HG03196 (cell line): ENCODE data around the gene CAPN14.

Source experiments
- ATAC-seq: cut with Tn5 transposase; IDR thresholded peaks from one replicate; pipeline ENCODE4 v1.9.1; 2021; ENCODE audit not compliant: unreplicated experiment

The CAPN14 gene

DNA sequence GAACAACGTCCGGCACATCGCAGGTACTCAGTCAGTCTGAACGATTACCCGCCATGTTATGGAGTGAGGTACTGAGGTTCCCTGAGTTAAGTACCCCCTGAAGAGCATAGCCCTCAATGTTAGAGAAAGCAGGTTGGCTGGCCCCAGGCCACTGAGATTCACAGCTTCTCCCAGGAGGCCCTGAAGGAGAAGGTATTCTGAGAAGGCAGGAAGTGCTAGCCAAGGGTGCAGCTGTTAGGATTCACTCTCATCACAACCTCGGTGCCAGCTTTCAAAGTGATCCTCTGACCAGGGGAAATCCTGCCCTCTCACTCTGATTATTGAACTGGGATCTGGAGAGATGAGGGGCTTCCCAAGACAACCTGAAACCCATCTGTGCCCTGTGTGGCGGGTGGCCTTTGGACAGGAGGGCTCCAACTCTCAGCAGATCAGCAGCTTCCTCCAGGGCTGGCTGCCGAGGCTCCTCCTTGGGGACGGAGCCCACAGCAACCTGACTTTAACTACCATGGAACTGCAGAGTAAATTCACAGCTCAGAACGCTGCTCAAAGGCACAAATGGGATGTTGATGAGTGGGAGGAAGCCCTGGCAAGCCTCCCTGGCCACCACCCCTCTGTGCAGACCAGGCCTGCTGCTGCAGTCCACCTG is 24.4 kb upstream of the CAPN14 start:
- ATAC-seq: no peak

GRCh38 chr2:31240381-31241365 is 23.4 kb upstream of the CAPN14 start:
- ATAC-seq: no peak

DNA sequence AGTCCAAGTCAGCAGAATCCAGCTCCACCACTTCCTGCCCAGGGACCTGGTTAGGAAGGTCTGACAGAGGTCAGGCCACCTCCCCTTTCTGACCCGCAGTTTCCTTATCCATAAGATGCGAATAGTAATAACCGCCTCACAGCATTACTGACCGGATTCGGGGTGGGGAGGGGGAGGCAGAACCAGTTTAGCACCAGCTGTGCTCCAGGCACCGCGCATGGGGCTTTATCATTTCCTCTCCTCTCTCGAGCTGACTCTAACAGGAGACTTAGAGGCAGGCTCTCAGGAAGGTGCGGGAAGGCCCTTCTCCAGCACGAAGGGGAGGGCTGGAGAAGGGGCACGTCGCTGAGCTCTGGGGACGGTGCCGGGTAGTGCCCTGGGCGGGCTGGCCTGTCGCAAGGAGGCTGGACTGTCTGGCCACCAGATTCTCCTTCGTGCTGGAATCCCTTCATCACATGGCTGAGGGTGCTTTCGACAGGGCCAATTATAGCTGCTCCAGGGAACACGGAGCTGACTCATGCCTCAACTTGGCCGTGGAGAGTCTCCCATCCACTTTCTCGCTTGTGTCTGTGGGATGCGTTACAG is 22.4 kb upstream of the CAPN14 start:
- no peak for ATAC-seq

DNA sequence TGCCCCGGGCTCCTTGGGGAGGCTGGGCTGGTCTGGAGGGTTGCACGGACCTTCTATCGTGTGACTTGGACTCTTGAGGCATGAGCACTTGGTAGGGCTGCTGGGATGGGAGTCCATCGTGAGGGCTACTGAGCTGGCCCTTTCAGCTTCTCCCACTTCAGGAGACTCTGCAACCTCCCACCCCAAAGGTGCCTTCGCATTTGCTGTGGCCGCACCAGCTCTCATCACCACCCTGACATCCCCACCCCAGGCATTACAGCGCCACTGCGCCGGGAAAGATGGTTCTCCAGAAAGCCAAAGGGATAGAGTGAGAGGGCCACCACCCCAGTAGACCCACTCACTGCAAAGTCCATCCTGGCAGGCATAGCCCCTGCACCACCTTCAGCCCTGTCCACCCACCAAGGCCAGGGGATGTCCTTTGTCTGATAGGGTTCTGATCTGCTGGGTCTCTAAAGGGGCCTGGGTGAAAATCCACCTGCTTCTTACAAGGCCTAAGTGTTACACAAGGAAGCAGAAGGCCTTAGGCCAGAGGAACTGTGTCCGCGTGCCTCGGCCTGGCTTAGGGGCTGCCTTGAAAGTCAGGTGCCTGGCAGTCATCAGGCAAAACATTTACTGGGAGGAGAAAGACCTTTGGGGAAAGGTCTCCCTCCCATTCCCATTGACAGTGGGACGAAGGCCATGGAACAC is 21.7 kb upstream of the CAPN14 start:
- ATAC-seq: no peak

GRCh38 chr2:31238126-31238905 is 21.0 kb upstream of the CAPN14 start:
- no peak for ATAC-seq

DNA sequence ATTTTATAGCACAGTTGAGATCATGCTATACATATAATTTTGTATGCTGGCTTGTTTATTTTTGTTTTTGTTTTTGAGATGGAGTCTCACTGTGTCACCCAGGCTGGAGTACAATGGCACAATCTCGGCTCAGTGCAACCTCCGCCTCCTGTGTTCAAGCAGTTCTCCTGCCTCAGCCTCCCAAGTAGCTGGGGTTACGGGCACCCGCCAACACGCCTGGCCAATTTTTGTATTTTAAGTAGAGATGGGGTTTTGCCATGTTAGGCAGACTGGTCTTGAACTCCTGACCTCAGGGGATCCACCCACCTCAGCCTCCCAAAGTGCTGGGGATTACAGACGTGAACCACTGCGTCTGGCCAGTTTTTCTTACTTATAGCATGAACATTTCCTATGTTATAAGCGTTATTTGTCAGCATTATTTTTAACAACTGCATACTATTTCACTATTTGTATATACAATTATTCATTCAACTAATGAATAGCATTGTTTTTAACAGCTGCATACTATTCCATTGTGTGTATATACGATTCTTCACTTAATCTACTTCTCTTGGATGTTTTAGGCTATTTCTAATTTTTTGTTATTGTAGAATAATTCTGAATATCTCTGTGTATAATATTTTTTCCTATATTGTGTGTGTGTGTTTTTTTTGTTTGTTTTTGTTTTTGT is 20.2 kb upstream of the CAPN14 start:
- ATAC-seq: no peak

DNA sequence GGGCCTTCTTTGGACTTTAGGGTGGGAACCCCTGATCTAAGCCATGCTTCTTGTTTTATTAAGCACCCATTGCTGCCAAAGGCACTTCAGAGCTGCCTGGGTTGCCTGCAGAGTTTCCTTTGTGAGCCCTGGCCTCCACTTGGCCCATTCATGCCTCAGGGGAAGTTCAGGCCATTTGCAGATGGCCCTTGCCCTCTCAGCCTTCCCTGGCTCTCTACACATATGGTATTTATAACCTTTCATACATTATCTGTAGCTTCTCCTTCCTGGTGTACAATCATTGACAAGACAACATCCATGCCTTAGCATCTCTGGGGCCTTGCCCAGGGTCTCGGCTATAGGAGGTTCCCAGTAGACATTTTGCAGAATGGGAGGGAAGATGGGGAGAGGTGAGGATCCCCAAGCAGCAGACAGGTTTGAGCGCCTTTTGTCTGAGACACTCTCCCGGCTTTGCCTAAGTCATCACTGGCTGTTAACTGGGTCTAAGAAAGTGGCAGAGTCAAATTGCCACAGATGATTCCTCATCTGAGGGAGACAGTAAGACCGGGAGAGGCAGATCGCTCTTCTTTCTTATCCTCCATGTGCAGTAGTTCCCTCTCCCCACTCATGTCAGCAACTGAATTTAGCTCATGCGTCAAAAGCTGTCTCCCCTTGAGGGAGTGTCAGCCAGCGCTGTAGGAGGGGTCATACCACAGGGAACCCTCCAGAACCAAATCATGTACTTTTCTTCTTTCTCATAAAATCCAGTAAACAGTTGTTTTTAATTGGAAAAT is 19.3 kb upstream of the CAPN14 start:
- ATAC-seq: no peak

DNA sequence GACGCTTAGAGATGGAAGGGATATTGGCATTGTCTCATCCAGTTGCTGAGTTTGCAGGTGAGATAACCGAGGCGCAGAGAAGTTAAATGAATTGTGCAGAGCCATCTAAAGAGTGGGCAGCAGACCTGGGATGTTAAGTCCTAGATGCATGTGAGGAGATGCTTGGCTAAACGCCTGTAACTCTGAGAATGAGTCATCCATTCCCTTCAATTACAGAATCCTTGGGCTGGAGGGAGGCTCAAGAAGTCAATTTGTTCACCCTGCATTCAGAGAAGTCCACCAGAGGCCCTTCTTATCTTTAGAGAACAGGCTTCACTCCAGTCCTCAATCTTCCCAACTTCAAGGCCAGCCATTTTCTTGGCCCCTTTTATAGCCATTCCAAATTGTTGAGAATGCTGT is 18.2 kb upstream of the CAPN14 start:
- ATAC-seq: no peak

DNA sequence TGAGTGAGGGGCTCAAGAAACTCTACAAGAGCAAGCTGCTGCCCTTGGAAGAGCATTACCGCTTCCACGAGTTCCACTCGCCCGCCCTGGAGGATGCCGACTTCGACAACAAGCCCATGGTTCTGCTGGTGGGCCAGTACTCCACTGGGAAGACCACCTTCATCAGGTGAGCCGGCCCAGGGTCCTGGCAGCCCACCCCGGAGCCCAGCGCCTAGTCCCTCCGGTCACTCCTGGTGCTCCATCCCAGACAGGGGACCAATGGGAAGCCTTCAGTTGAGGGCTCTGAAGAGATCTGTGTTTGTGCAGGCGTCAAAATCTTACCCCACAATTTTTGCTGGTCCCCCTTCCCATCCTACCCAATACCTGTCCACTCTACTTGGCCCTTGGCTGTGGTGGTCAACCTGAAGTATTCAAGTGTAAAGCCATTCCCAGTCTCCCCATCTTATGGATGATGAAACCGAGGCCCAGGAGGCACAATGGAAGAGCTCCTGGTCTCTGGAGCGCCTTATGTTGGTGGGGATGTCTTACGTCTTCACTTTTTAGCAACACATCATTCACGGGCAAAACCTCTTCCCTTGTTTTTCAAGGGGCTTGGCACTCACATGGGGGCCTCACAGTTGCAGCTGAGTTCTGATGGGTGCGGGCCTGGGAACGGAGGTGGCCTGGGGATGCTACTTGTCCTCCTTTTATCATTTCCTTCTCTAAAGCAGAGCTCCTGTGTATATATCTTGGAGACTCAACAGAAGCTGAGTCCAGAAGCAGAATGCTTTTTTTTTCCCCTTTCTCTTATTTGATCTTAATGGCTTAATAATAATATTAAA is 17.6 kb upstream of the CAPN14 start:
- ATAC-seq: no peak

- peak; percentile 89 for ATAC-seq
Observed at GRCh38 chr2:31233741-31234682, 16.7 kb upstream of the CAPN14 start, which contains the start of gene EHD3. EHD3 (plus strand) TSS chr2:31234152; CDS start chr2:31234622, 470 bp downstream.

DNA sequence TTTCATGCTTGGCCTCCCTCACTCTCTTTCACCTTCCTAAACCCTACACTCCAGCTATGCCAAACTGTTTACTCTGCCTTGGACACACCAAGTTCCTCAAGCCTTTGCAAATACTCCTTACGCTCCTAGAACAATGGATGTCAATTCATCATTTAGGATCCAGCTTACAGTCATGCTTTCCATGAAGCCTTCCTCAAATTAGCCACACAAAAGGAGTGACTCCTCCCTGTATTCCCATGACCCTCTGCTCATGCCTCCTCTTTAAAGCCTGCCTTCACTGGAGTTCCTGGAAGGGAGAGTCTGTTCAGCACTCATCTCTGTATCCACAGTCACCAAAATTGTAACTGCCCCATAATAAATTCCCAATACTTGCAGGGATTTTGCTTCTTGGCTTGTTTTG is 15.9 kb upstream of the CAPN14 start:
- no peak for ATAC-seq

- ATAC-seq: no peak
Observed at GRCh38 chr2:31232586-31232985, 15.3 kb upstream of the CAPN14 start.

- ATAC-seq: no peak
Observed at GRCh38 chr2:31231571-31232302, 14.4 kb upstream of the CAPN14 start.

GRCh38 chr2:31230751-31231150 is 13.4 kb upstream of the CAPN14 start:
- no peak for ATAC-seq

DNA sequence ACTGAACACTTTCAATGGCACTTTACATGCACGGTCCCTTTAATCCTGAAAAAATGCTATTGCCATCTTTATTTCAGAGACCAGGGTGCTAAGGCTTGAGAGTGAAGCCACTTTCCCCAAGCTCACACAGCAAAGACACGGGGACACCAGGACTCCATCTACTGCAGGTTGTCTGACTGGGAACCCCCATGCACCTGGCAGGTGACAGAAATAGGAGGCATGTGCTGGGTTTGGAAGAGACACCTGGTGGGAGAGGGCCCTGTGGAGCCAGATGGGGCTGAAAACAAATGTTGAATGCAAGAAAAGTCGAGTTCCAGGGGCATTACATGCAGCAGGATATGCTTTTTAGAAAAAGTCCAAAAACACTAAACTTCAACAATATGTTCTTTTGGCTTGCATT is 11.4 kb upstream of the CAPN14 start:
- ATAC-seq: no peak

GRCh38 chr2:31227711-31228125 is 10.4 kb upstream of the CAPN14 start:
- ATAC-seq: no peak
